H9 (cell line): Measurements from ENCODE around the gene RIPK1. TPM values are rescaled to one million over a fixed set of nuclear protein-coding genes. Genes with fewer than 3 reads are reported as not detected.

Source experiments
- DNase-seq: peaks from one replicate; pipeline ENCODE4 v3.0.0-alpha.2; 2017
- H2AFZ ChIP-seq: one replicate; pipeline ENCODE4 v1.6.1; 2013; ENCODE audit warnings: mild to moderate bottlenecking, low read length, control low read depth, moderate library complexity
- H2AK5ac ChIP-seq: 2 replicates; pipeline ENCODE4 v1.6.1; 2013; ENCODE audit warnings: low read length, control low read depth, mixed read lengths; ENCODE audit not compliant: insufficient read length
- H2BK120ac ChIP-seq: one replicate; pipeline ENCODE4 v1.6.1; 2013; ENCODE audit warnings: low read depth, mild to moderate bottlenecking, low read length, control low read depth, inconsistent platforms; ENCODE audit not compliant: poor library complexity, severe bottlenecking
- H2BK12ac ChIP-seq: 2 replicates; pipeline ENCODE4 v1.6.1; 2013; ENCODE audit warnings: low read length, control low read depth, mixed read lengths, low read depth; ENCODE audit not compliant: insufficient read length
- H2BK15ac ChIP-seq: 2 replicates; pipeline ENCODE4 v1.6.1; 2013; ENCODE audit warnings: low read depth, low read length, control low read depth
- H2BK20ac ChIP-seq: one replicate; pipeline ENCODE4 v1.6.1; 2013; ENCODE audit warnings: low read depth, mild to moderate bottlenecking, low read length, control low read depth, inconsistent platforms; ENCODE audit not compliant: poor library complexity, severe bottlenecking
- H2BK5ac ChIP-seq: 2 replicates; pipeline ENCODE4 v1.6.1; 2013; ENCODE audit warnings: low read length, control low read depth, mixed read lengths; ENCODE audit not compliant: insufficient read length
- H3K14ac ChIP-seq: 2 replicates; pipeline ENCODE4 v1.6.1; 2013; ENCODE audit warnings: low read length, control low read depth; ENCODE audit not compliant: insufficient read depth
- H3K18ac ChIP-seq: 2 replicates; pipeline ENCODE4 v1.6.1; 2013; ENCODE audit warnings: low read depth, mild to moderate bottlenecking, mixed read lengths, low read length, control low read depth; ENCODE audit not compliant: insufficient read length
- H3K23ac ChIP-seq: 2 replicates; pipeline ENCODE4 v1.6.1; 2013; ENCODE audit warnings: low read length, control low read depth, mixed read lengths, low read depth; ENCODE audit not compliant: insufficient read length
- H3K23me2 ChIP-seq: 2 replicates; pipeline ENCODE4 v1.6.1; 2013; ENCODE audit warnings: low read depth, mild to moderate bottlenecking, mixed read lengths, low read length, control low read depth; ENCODE audit not compliant: insufficient read length, poor library complexity, severe bottlenecking
- H3K27ac ChIP-seq: 2 replicates; pipeline ENCODE4 v1.5.1; 2013; ENCODE audit warnings: low read length, control low read depth, mixed read lengths, low read depth; ENCODE audit not compliant: insufficient read length
- H3K27me3 ChIP-seq: 2 replicates; pipeline ENCODE4 v1.6.1; 2013; ENCODE audit warnings: low read length, control low read depth, inconsistent platforms; ENCODE audit not compliant: insufficient read depth
- H3K4ac ChIP-seq: 2 replicates; pipeline ENCODE4 v1.6.1; 2013; ENCODE audit warnings: low read depth, mild to moderate bottlenecking, control low read depth, inconsistent platforms, low read length, moderate library complexity
- H3K4me1 ChIP-seq: 2 replicates; pipeline ENCODE4 v1.6.1; 2013; ENCODE audit warnings: low read length, control low read depth, inconsistent platforms; ENCODE audit not compliant: insufficient read depth
- H3K4me2 ChIP-seq: 2 replicates; pipeline ENCODE4 v1.6.1; 2013; ENCODE audit warnings: low read length, control low read depth, mixed read lengths; ENCODE audit not compliant: insufficient read length, insufficient read depth
- H3K56ac ChIP-seq: 2 replicates; pipeline ENCODE4 v1.6.1; 2013; ENCODE audit warnings: low read depth, mild to moderate bottlenecking, mixed read lengths, low read length, control low read depth; ENCODE audit not compliant: insufficient read length
- H3K79me1 ChIP-seq: 2 replicates; pipeline ENCODE4 v1.6.1; 2013; ENCODE audit warnings: low read depth, mild to moderate bottlenecking, moderate library complexity, low read length, control low read depth, inconsistent platforms; ENCODE audit not compliant: insufficient read depth, poor library complexity, severe bottlenecking
- H3K79me2 ChIP-seq: 2 replicates; pipeline ENCODE4 v1.6.1; 2013; ENCODE audit warnings: low read length, control low read depth, inconsistent platforms; ENCODE audit not compliant: insufficient read depth
- H3K9ac ChIP-seq: 2 replicates; pipeline ENCODE4 v1.6.1; 2013; ENCODE audit warnings: low read length, control low read depth, mixed read lengths; ENCODE audit not compliant: insufficient read length; ENCODE audit errors: extremely low read depth
- H3K9me3 ChIP-seq: one replicate; pipeline ENCODE4 v1.6.1; 2013; ENCODE audit warnings: low read depth, low read length, inconsistent platforms; ENCODE audit not compliant: control insufficient read depth
- H3T11ph ChIP-seq: one replicate; pipeline ENCODE4 v1.6.1; 2013; ENCODE audit warnings: mild to moderate bottlenecking, low read length, control low read depth, inconsistent platforms
- H4K20me1 ChIP-seq: one replicate; pipeline ENCODE4 v1.6.1; 2013; ENCODE audit not compliant: control insufficient read depth, insufficient read length, insufficient read depth
- H4K5ac ChIP-seq: 2 replicates; pipeline ENCODE4 v1.6.1; 2013; ENCODE audit warnings: low read depth, mild to moderate bottlenecking, mixed read lengths, low read length, control low read depth; ENCODE audit not compliant: insufficient read length
- H4K8ac ChIP-seq: replicated peaks from 2 replicates; pipeline ENCODE4 v1.6.1; 2013; ENCODE audit warnings: low read length, control low read depth, mixed read lengths, low read depth; ENCODE audit not compliant: insufficient read length
- H4K91ac ChIP-seq: 2 replicates; pipeline ENCODE4 v1.6.1; 2013; ENCODE audit warnings: low read depth, mild to moderate bottlenecking, moderate library complexity, mixed read lengths, low read length, control low read depth; ENCODE audit not compliant: insufficient read length
- H3K27ac Mint-ChIP-seq, 3 experiments: 2 replicates in 2 of 3; 3 replicates in 1 of 3; pipeline ENCODE4 v1.8.0; 2020 to 2021; ENCODE audit warnings: mixed read lengths in 3 of 3, mild to moderate bottlenecking in 1 of 3, moderate library complexity in 1 of 3
- H3K27me3 Mint-ChIP-seq: 2 replicates; pipeline ENCODE4 v1.8.0; 2021; ENCODE audit warnings: low read depth, mild to moderate bottlenecking, moderate library complexity, mixed read lengths
- H3K36me3 Mint-ChIP-seq, 3 experiments: 2 replicates in 2 of 3; 3 replicates in 1 of 3; pipeline ENCODE4 v1.8.0; 2020 to 2021; ENCODE audit warnings: low read depth in 3 of 3, mixed read lengths in 3 of 3; ENCODE audit not compliant: insufficient read depth in 1 of 3
- H3K4me1 Mint-ChIP-seq, 2 experiments: 2 replicates each; pipeline ENCODE4 v1.8.0; 2020; ENCODE audit warnings: mixed read lengths in 2 of 2
- H3K4me3 Mint-ChIP-seq, 2 experiments: 2 replicates in 1 of 2; 3 replicates in 1 of 2; pipeline ENCODE4 v1.8.0; 2020 to 2021; ENCODE audit warnings: mild to moderate bottlenecking in 2 of 2, mixed read lengths in 2 of 2, moderate library complexity in 1 of 2
- H3K9me3 Mint-ChIP-seq, 2 experiments: 2 replicates in 1 of 2; 3 replicates in 1 of 2; pipeline ENCODE4 v1.8.0; 2020; ENCODE audit warnings: mild to moderate bottlenecking in 2 of 2, mixed read lengths in 2 of 2, moderate library complexity in 1 of 2
- CTCF ChIP-seq: fragments of 200-600 bp; sonication (generic); conservative IDR thresholded peaks from 3 replicates; pipeline ENCODE4 v1.8.0; 2021; ENCODE audit warnings: antibody characterized with exemption, mild to moderate bottlenecking
- WGBS: extraction: QIAGEN DNeasy Blood & Tissue Kit; methylation state at CpG from one replicate; pipeline ENCODE4 v1.1.7; 2013; ENCODE audit warnings: missing lambda C conversion rate, low lambda C conversion rate, mixed read lengths; ENCODE audit not compliant: insufficient read length; ENCODE audit errors: extremely low coverage; 5-methylcytosine and 5-hydroxymethylcytosine counted together
- total RNA-seq: library from RNA; stranded (reverse); gene quantifications from 2 replicates; pipeline ENCODE4 v1.2.1, GENCODE V29; 2021

The RIPK1 gene
- total RNA-seq, 1 experiment from 2014 or later: 24.6 TPM

GRCh38 chr6:3085074-3085473, 16.8 kb downstream of the RIPK1 start:
- Histone ChIP-seq H4K5ac (no peak overlapping the region), H3T11ph (no peak overlapping the region), H3K14ac (no peak overlapping the region), H3K56ac (no peak overlapping the region), H2BK120ac (no peak overlapping the region), H4K20me1 (no peaks in the 10 kb centered on the region), H3K9me3 (peaks cover 47% of the 10 kb centered on the region), H3K27ac (no peak overlapping the region), H3K23me2 (no peaks in the 10 kb centered on the region), H2BK12ac (no peak overlapping the region), H2BK15ac (no peak overlapping the region), H3K18ac (no peak overlapping the region), H3K27me3 (no peaks in the 10 kb centered on the region), H3K4ac (no peak overlapping the region), H2AK5ac (no peak overlapping the region), H3K23ac (no peak overlapping the region), H3K4me1 (no peaks in the 10 kb centered on the region), H4K8ac (no peak overlapping the region), H4K91ac (no peak overlapping the region), H2BK5ac (no peak overlapping the region), H2BK20ac (no peak overlapping the region), H3K9ac (no peak overlapping the region), H3K79me2 (no peaks in the 10 kb centered on the region), H3K4me2 (no peak overlapping the region), H2AFZ (no peak overlapping the region), H3K79me1 (no peaks in the 10 kb centered on the region)
- no peak overlapping the region for H3K4me3 Mint-ChIP-seq
- H3K4me1 Mint-ChIP-seq: peaks cover 7% of the 10 kb centered on the region in 2 experiments; a peak in 3 of 4 replicates
- H3K9me3 Mint-ChIP-seq: peaks cover 51 to 62% of the 10 kb centered on the region in 2 experiments
- no CpG with 5 or more reads among the region's 4 CpGs for WGBS
- no peak for TF ChIP-seq CTCF
- peaks cover 4% of the 10 kb centered on the region; the same call in 1 of the 2 replicates for H3K27me3 Mint-ChIP-seq
- H3K27ac Mint-ChIP-seq: no peak overlapping the region
- DNase-seq: no peak
- H3K36me3 Mint-ChIP-seq: peaks cover 91 to 95% (median 94%) of the 10 kb centered on the region in 3 experiments
